A673 (cell line): ENCODE measurements around the gene MYO18B.

ENCODE experiments used
- CTCF ChIP-seq: fragments of 300-800, 200-600 bp; sonication (generic); conservative IDR thresholded peaks from 2 replicates; pipeline ENCODE4 v1.5.1; 2017; ENCODE audit warnings: low read depth, mild to moderate bottlenecking, antibody characterized with exemption, low read length, moderate library complexity, mixed read lengths
- EZH2 ChIP-seq: fragments of 200-600 bp; sonication (generic); IDR thresholded peaks from 2 replicates; pipeline ENCODE4 v1.6.1; 2017; ENCODE audit warnings: borderline replicate concordance, low read depth, mild to moderate bottlenecking, mixed read lengths, antibody characterized with exemption, low read length; ENCODE audit not compliant: poor library complexity, severe bottlenecking

GRCh38 chr22:25818541-25818940 lies 76.6 kb downstream of the MYO18B start:
- TF ChIP-seq CTCF, result no peak
- TF ChIP-seq EZH2, result no peak
